GM12874 (cell line): ENCODE data around the gene RSU1.

ENCODE experiments used
- CTCF ChIP-seq: IDR thresholded peaks from 2 replicates; pipeline ENCODE4 v1.5.1; 2011; ENCODE audit warnings: low read depth, mild to moderate bottlenecking, control low read depth, low read length, moderate library complexity; ENCODE audit not compliant: insufficient read depth

Gene RSU1

GRCh38 chr10:16674147-16674703, 143.0 kb downstream of the RSU1 start:
- TF ChIP-seq CTCF, result no peak

GRCh38 chr10:16673443-16673842, 143.8 kb downstream of the RSU1 start:
- no peak for TF ChIP-seq CTCF

- no peak for TF ChIP-seq CTCF
These were observed 153.8 kb downstream of the RSU1 start for GRCh38 chr10:16663444-16663843.

GRCh38 chr10:16662923-16663322, 154.3 kb downstream of the RSU1 start:
- no peak for TF ChIP-seq CTCF

GRCh38 chr10:16656895-16657294, 160.3 kb downstream of the RSU1 start:
- TF ChIP-seq CTCF, result no peak

GRCh38 chr10:16653224-16653623, 164.0 kb downstream of the RSU1 start:
- TF ChIP-seq CTCF, result no peak

- TF ChIP-seq CTCF, result no peak
These were observed 165.1 kb downstream of the RSU1 start for GRCh38 chr10:16652154-16652553.
